ENCODE measurements around the gene GNB4.

DNA sequence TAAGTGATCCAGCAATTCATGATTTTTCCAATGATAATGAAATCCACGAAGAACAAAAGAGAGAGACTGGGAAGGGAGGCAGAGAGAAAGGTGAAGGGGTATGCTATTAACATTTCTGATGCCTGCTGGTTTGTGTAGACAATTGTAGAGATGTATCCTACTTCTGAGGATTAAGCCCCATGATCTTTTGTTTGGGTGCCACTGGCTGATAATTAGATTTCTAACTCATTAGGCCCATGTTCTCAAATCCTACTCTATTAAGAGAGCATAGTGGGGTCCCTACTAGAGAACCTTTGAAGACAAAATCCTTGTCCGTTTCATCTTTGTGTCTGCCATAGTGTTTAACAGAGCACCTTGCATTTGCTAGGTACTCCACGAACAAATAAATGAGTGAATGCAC is 2.7 kb upstream of the GNB4 start:
- TF ChIP-seq, protein P1, sequence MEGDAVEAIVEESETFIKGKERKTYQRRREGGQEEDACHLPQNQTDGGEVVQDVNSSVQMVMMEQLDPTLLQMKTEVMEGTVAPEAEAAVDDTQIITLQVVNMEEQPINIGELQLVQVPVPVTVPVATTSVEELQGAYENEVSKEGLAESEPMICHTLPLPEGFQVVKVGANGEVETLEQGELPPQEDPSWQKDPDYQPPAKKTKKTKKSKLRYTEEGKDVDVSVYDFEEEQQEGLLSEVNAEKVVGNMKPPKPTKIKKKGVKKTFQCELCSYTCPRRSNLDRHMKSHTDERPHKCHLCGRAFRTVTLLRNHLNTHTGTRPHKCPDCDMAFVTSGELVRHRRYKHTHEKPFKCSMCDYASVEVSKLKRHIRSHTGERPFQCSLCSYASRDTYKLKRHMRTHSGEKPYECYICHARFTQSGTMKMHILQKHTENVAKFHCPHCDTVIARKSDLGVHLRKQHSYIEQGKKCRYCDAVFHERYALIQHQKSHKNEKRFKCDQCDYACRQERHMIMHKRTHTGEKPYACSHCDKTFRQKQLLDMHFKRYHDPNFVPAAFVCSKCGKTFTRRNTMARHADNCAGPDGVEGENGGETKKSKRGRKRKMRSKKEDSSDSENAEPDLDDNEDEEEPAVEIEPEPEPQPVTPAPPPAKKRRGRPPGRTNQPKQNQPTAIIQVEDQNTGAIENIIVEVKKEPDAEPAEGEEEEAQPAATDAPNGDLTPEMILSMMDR (IDR thresholded peaks at IDR 0.05) = no peak
- TF ChIP-seq POLR2A (IDR thresholded peaks at IDR 0.05) = no peak

Data from esophagus squamous epithelium (tissue), 4 donors.